Testis (tissue), 3 donors: Measurements from ENCODE around the gene AFF1. TPM values are rescaled to one million over a fixed set of nuclear protein-coding genes. Genes with fewer than 3 reads are reported as not detected.

Source experiments
- DNase-seq: peaks from one replicate; pipeline ENCODE4 v3.0.0-alpha.2; 2019
- H3K27ac ChIP-seq, 2 donors: fragments of 200-600 bp; sonication (generic); one replicate each; pipeline ENCODE4 v1.5.1; 2019
- H3K27me3 ChIP-seq: fragments of 200-600 bp; sonication (generic); one replicate; pipeline ENCODE4 v1.5.1; 2019
- H3K36me3 ChIP-seq: fragments of 200-600 bp; sonication (generic); one replicate; pipeline ENCODE4 v1.5.1; 2017; ENCODE audit warnings: low read depth; ENCODE audit errors: missing control alignments
- H3K4me1 ChIP-seq: fragments of 200-600 bp; sonication (generic); one replicate; pipeline ENCODE4 v1.5.1; 2019
- H3K4me3 ChIP-seq, 2 donors: fragments of 200-600 bp; sonication (generic); one replicate each; pipeline ENCODE4 v1.5.1; 2017 to 2019
- H3K9me3 ChIP-seq: fragments of 200-600 bp; sonication (generic); one replicate; pipeline ENCODE4 v1.5.1; 2017
- CTCF ChIP-seq, 3 experiments: fragments of 450-650 bp in 2 of 3; fragments of 200-600 bp in 1 of 3; sonication (generic) in 1 of 3; IDR thresholded peaks; one replicate each; pipeline ENCODE4 v1.5.1; 2016 to 2019; ENCODE audit warnings: antibody characterized with exemption in 3 of 3, mild to moderate bottlenecking in 2 of 3, moderate library complexity in 1 of 3
- POLR2A ChIP-seq: fragments of 450-650 bp; IDR thresholded peaks from one replicate; pipeline ENCODE4 v1.6.1; 2017; ENCODE audit warnings: antibody characterized with exemption, mild to moderate bottlenecking, moderate library complexity
- WGBS, 2 donors: methylation state at CpG; one replicate each; pipeline ENCODE4 v1.1.5; 2018; 5-methylcytosine and 5-hydroxymethylcytosine counted together
- intact Hi-C: fragments of 100-400 bp; cut with DNase I; formaldehyde crosslinking; loops from one replicate; pipeline ENCODE4 v1.15.1; 2023; ENCODE audit warnings: low total_unique reads
- polyA plus RNA-seq: library from polyadenylated mRNA; stranded (reverse); fragments of 350-450 nt; fragmentation: Illumina TruSeq; extraction: RNeasy Lipid Tissue Mini Kit (QIAGEN cat#74804); gene quantifications from one replicate; pipeline ENCODE4 v1.2.3, GENCODE V29; 2014; ENCODE audit warnings: low read depth, low replicate concordance; ENCODE audit not compliant: insufficient read depth
- total RNA-seq, 2 donors: library from RNA; depleted of rRNA; stranded (reverse); fragments of >200 nt; gene quantifications; one replicate each; pipeline ENCODE4 v1.2.3, GENCODE V29; 2016

The AFF1 gene
- total and polyA plus RNA-seq, 3 donors from 2014 or later: 15.8 to 56.8 (median 53.6) TPM

DNA sequence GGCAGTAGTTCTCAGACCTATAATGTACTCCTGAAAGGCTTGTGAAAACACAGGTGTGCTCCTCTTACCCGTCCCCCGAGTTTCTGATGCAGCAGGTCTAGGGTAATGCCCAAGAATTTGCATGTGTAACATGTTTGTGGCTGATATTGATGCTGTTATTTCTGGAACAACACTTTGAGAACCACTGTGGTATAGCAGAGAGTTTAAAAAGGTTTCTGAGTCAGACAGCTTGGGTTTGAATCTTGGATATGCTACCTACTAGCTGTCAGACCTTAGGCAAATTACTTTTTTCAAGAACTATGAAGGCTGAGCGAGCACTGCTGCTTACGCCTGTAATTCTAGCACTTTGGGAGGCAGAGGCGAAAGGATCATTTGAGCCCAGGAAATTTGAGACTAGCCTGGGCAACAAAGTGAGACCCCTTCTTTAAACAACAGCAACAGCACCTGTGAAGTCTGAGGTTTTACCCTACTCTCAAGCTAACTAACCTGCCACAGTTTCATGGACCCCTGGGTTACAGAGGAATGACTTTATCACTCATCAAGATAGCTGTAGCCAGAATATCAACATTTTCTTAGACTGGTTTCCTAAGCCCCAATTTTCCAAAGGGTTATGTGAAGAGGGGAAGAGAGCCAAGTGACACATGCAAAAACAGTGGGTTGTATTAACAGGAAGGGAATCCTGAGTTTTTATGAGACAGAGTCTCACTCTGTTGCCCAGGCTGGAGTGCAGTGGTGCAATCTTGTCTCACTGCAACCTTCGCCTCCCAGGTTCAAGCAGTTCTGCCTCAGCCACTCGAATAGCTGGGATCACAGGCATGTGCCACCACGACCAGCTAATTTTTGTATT is 5.1 kb downstream of the AFF1 start:
- TF ChIP-seq CTCF (IDR thresholded peaks at IDR 0.05) (no peak), POLR2A (no peak)
- 83 to 86% methylated on average over 8 of the region's 8 CpGs for WGBS, 2 donors
- intact Hi-C loops: loop anchor here (10.0 kb wide), 1 partner anchor 65 kb away; no protein-coding TSS in a partner anchor
- peaks cover 8% of the 10 kb centered on the region for H3K4me1 ChIP-seq
- no peak overlapping the region for H3K27ac ChIP-seq
- H3K4me3 ChIP-seq: no peak overlapping the region
- no peaks in the 10 kb centered on the region for H3K9me3 ChIP-seq
- no peaks in the 10 kb centered on the region for H3K27me3 ChIP-seq
- DNase-seq: no peak
- H3K36me3 ChIP-seq: no peaks in the 10 kb centered on the region

DNA sequence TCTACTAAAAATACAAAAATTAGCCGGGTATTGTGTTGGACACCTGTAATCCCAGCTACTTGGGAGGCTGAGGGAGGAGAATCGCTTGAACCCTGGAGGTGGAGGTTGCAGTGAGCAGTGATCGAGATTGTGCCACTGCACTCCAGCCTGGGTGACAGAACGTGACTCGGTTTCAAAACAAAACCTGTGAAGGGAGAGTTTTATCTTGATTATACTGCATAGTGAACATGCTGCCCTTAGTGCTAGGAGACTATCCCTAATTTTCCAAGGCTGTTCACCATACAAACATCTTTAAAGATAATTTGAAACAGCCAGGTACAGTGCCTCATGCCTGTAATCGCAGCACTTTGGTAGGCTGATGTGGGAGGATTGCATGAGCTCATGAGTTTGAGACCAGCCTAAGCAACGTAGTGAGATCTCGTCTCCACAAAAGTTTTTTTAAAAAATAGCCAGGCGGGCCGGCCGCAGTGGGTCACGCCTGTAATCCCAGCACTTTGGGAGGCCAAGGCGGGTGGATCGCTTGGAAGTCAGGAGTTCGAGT is 6.2 kb downstream of the AFF1 start:
- no peak for DNase-seq
- H3K9me3 ChIP-seq: no peaks in the 10 kb centered on the region
- H3K36me3 ChIP-seq: no peaks in the 10 kb centered on the region
- H3K4me3 ChIP-seq: no peak overlapping the region
- no peak overlapping the region for H3K27ac ChIP-seq
- 92 to 97% methylated on average over 15 of the region's 15 CpGs for whole genome bisulfite sequencing, 2 donors
- intact Hi-C loops: no loop called here
- H3K27me3 ChIP-seq: no peaks in the 10 kb centered on the region
- peaks cover 5% of the 10 kb centered on the region for H3K4me1 ChIP-seq
- TF ChIP-seq POLR2A (no peak), CTCF (IDR thresholded peaks at IDR 0.05) (no peak)

DNA sequence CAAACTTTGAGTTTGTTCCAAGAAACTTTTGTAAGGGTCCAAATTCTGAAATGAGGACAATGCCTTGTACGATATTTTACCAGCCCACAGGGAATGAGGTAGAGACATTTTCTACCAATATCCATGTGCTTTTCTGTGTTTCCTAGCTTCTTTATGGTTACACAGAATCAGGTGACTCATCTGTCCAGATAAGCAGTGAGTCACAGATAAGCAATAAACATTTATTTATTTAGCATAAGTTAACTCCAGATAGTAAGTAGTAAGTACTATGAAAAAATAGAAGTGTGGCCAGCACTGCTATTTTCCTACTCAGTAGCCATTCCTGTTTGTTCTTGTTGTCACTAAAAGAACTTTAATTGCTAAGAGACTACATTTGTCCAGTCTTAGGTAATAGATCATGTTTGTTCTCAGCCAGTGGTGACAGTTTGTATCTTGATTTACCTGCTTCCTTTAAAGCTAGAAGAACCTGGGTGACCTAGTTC is 7.4 kb downstream of the AFF1 start:
- TF ChIP-seq POLR2A (no peak), CTCF (IDR thresholded peaks at IDR 0.05) (no peak)
- WGBS, 2 donors: 85 to 96% methylated on average over 1 of the region's 1 CpG
- Histone ChIP-seq H3K9me3 (no peaks in the 10 kb centered on the region), H3K4me3 (no peak overlapping the region), H3K27ac (no peak overlapping the region), H3K27me3 (no peaks in the 10 kb centered on the region), H3K36me3 (no peaks in the 10 kb centered on the region), H3K4me1 (peaks cover 5% of the 10 kb centered on the region)
- DNase-seq: no peak
- intact Hi-C loops: no loop called here

- TF ChIP-seq CTCF (IDR thresholded peaks at IDR 0.05) (no peak), POLR2A (no peak)
- peaks cover 6% of the 10 kb centered on the region for H3K4me1 ChIP-seq
- intact Hi-C loops: no loop called here
These were observed 10.4 kb downstream of the AFF1 start for GRCh38 chr4:86944964-86945781.

More at GRCh38 chr4:86944964-86945781, 10.4 kb downstream of the AFF1 start:
- H3K27ac ChIP-seq: no peak overlapping the region
- no peak overlapping the region for H3K4me3 ChIP-seq
- H3K27me3 ChIP-seq: no peaks in the 10 kb centered on the region
- no peaks in the 10 kb centered on the region for H3K9me3 ChIP-seq
- no peaks in the 10 kb centered on the region for H3K36me3 ChIP-seq
- no peak for DNase-seq
